OCI-LY3 (cell line): Measurements from ENCODE around the gene TLK1.

Experiments
- CTCF ChIP-seq: fragments of 200-600, 300-600 bp; sonication (generic); IDR thresholded peaks from 2 replicates; pipeline ENCODE4 v1.5.1; 2014; ENCODE audit warnings: antibody characterized with exemption, low read length, low read depth
- EZH2phosphoT487 ChIP-seq: fragments of 200-600 bp; shearing (Covaris generic); IDR thresholded peaks from 2 replicates; pipeline ENCODE4 v1.6.1; 2018; ENCODE audit warnings: antibody characterized with exemption, mixed run types, low read depth

- TF ChIP-seq EZH2phosphoT487 (no peak), CTCF (no peak)
These were observed 11.3 kb downstream of the TLK1 start for GRCh38 chr2:171149171-171149938.
